Fibroblast of skin of back (primary cell): ENCODE results near the gene SPRR1A.
A peak's percentile ranks its signal among the peaks of the same experiment; 100 is the strongest.

Experiments used
- DNase-seq: peaks from one replicate; pipeline ENCODE4 v3.0.0-alpha.2; 2013

The SPRR1A gene

GRCh38 chr1:153032677-153033308 is 48.9 kb downstream of the SPRR1A start:
- DNase-seq, result peak; percentile 50

- DNase-seq, result no peak
Observed at GRCh38 chr1:153035211-153035610, 51.3 kb downstream of the SPRR1A start.
